Measurements from ENCODE around the gene BIRC5. TPM values are rescaled to one million over a fixed set of nuclear protein-coding genes. Genes with fewer than 3 reads are reported as not detected.
A peak's percentile ranks its signal among the peaks of the same experiment; 100 is the strongest.

The BIRC5 gene
- total RNA-seq, 1 donor from 2014 or later = 11.0 TPM

GRCh38 chr17:78182504-78182903 is 31.5 kb upstream of the BIRC5 start:
- H3K27me3 ChIP-seq (ENCODE audit: control insufficient read depth in 3 of 3, insufficient read depth in 3 of 3, low read length in 3 of 3) = no peaks in the 10 kb centered on the region
- no peak overlapping the region for H3K27ac ChIP-seq (ENCODE audit: low read depth, low read length)
- H3K36me3 ChIP-seq (ENCODE audit: control insufficient read depth in 3 of 3, insufficient read depth in 3 of 3, low read length in 3 of 3) = no peaks in the 10 kb centered on the region
- H3K9ac ChIP-seq (ENCODE audit: low read depth in 1 of 3, low read length in 3 of 3) = no peak overlapping the region
- peaks cover 10 to 27% (median 25%) of the 10 kb centered on the region in 3 donors for H3K4me1 ChIP-seq (ENCODE audit: control insufficient read depth in 3 of 3, insufficient read depth in 3 of 3, low read length in 3 of 3)
- H3K9me3 ChIP-seq (ENCODE audit: control insufficient read depth in 3 of 3, low read length in 3 of 3) = no peaks in the 10 kb centered on the region
- no peak overlapping the region for H3K4me3 ChIP-seq (ENCODE audit: low read length in 3 of 3)

GRCh38 chr17:78183916-78184315 is 30.1 kb upstream of the BIRC5 start:
- no peak overlapping the region for H3K27ac ChIP-seq (ENCODE audit: low read depth, low read length)
- H3K4me3 ChIP-seq (ENCODE audit: low read length in 3 of 3) = no peak overlapping the region
- no peaks in the 10 kb centered on the region for H3K27me3 ChIP-seq (ENCODE audit: control insufficient read depth in 3 of 3, insufficient read depth in 3 of 3, low read length in 3 of 3)
- no peaks in the 10 kb centered on the region for H3K9me3 ChIP-seq (ENCODE audit: control insufficient read depth in 3 of 3, low read length in 3 of 3)
- no peaks in the 10 kb centered on the region for H3K36me3 ChIP-seq (ENCODE audit: control insufficient read depth in 3 of 3, insufficient read depth in 3 of 3, low read length in 3 of 3)
- H3K4me1 ChIP-seq (ENCODE audit: control insufficient read depth in 3 of 3, insufficient read depth in 3 of 3, low read length in 3 of 3) = peaks cover 10 to 33% (median 25%) of the 10 kb centered on the region in 3 donors
- H3K9ac ChIP-seq (ENCODE audit: low read depth in 1 of 3, low read length in 3 of 3) = no peak overlapping the region

DNA sequence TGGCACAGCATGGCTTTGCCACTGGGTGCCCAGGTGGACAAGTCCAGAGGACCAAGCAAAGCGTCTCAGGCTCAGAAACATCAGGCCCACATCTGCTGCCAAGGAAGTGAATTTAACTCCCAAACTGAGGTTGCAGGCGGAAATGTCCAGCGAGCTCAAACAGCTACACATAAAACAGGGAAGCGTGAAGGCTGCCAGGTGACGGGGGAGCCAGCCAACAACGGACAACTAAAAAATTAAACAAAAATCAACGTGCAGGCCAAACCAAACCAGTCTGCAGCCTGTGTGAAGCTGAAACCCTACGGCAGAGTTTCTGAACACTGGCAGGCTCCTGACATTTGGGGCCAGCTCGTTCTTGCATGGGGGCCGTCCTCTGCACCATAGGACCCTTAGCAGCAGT is 29.7 kb upstream of the BIRC5 start:
- no peaks in the 10 kb centered on the region for H3K36me3 ChIP-seq (ENCODE audit: control insufficient read depth in 3 of 3, insufficient read depth in 3 of 3, low read length in 3 of 3)
- H3K4me1 ChIP-seq (ENCODE audit: control insufficient read depth in 3 of 3, insufficient read depth in 3 of 3, low read length in 3 of 3) = peaks cover 10 to 30% (median 21%) of the 10 kb centered on the region in 3 donors
- H3K9ac ChIP-seq (ENCODE audit: low read depth in 1 of 3, low read length in 3 of 3) = no peak overlapping the region
- no peak overlapping the region for H3K27ac ChIP-seq (ENCODE audit: low read depth, low read length)
- H3K4me3 ChIP-seq (ENCODE audit: low read length in 3 of 3) = no peak overlapping the region
- H3K9me3 ChIP-seq (ENCODE audit: control insufficient read depth in 3 of 3, low read length in 3 of 3) = no peaks in the 10 kb centered on the region
- H3K27me3 ChIP-seq (ENCODE audit: control insufficient read depth in 3 of 3, insufficient read depth in 3 of 3, low read length in 3 of 3) = no peaks in the 10 kb centered on the region

GRCh38 chr17:78184868-78185267 is 29.2 kb upstream of the BIRC5 start:
- H3K9me3 ChIP-seq (ENCODE audit: control insufficient read depth in 3 of 3, low read length in 3 of 3) = no peaks in the 10 kb centered on the region
- H3K9ac ChIP-seq (ENCODE audit: low read depth in 1 of 3, low read length in 3 of 3) = no peak overlapping the region
- H3K4me3 ChIP-seq (ENCODE audit: low read length in 3 of 3) = no peak overlapping the region
- H3K36me3 ChIP-seq (ENCODE audit: control insufficient read depth in 3 of 3, insufficient read depth in 3 of 3, low read length in 3 of 3) = no peaks in the 10 kb centered on the region
- no peak overlapping the region for H3K27ac ChIP-seq (ENCODE audit: low read depth, low read length)
- H3K27me3 ChIP-seq (ENCODE audit: control insufficient read depth in 3 of 3, insufficient read depth in 3 of 3, low read length in 3 of 3) = no peaks in the 10 kb centered on the region
- peaks cover 10 to 25% (median 16%) of the 10 kb centered on the region in 3 donors for H3K4me1 ChIP-seq (ENCODE audit: control insufficient read depth in 3 of 3, insufficient read depth in 3 of 3, low read length in 3 of 3)

DNA sequence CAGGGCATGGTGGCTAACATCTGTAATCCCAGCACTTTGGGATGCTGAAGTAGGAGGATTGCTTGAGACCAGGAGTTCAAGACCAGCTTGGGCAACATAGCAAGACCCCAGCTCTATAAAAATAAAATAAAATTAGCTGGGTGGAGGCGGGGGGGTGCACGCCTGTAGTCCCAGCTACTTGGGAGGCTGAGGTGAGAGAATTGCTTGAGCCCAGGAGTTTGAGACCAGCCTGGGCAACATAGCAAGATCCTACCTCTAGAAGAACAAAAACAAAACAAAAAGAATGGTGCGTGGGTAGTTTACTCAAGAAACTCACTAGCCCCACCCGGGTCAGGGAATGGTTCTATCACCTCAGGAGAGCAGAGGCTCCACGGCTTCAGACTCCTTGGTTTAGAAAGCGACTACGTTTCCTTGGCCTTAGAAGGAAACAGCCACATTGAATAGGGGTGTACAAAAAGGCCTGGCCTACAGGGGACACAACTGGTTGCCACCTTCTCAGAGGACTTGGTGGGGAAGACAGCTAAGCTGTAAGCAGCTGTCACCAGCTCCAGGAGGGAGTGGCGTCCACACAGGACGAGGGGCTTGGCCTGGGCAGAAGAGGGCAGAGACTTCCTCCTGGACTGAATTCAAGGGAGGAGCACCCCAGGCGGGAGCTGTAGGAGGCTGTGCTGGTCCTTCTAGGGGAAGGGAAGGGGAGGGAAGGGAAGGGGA is 27.9 kb upstream of the BIRC5 start:
- Histone ChIP-seq H3K4me3 (ENCODE audit: low read length in 3 of 3) (peak overlapping the region; percentile 29 to 79 (median 69)), H3K27me3 (ENCODE audit: control insufficient read depth in 3 of 3, insufficient read depth in 3 of 3, low read length in 3 of 3) (no peaks in the 10 kb centered on the region), H3K9me3 (ENCODE audit: control insufficient read depth in 3 of 3, low read length in 3 of 3) (no peaks in the 10 kb centered on the region), H3K36me3 (ENCODE audit: control insufficient read depth in 3 of 3, insufficient read depth in 3 of 3, low read length in 3 of 3) (peaks cover 0 to 4% (median 3%) of the 10 kb centered on the region in 3 donors), H3K4me1 (ENCODE audit: control insufficient read depth in 3 of 3, insufficient read depth in 3 of 3, low read length in 3 of 3) (peaks cover 9 to 17% (median 10%) of the 10 kb centered on the region in 3 donors), H3K27ac (ENCODE audit: low read depth, low read length) (no peak overlapping the region), H3K9ac (ENCODE audit: low read depth in 1 of 3, low read length in 3 of 3) (peak overlapping the region in 1 of 3 donors; percentile 25)

DNA sequence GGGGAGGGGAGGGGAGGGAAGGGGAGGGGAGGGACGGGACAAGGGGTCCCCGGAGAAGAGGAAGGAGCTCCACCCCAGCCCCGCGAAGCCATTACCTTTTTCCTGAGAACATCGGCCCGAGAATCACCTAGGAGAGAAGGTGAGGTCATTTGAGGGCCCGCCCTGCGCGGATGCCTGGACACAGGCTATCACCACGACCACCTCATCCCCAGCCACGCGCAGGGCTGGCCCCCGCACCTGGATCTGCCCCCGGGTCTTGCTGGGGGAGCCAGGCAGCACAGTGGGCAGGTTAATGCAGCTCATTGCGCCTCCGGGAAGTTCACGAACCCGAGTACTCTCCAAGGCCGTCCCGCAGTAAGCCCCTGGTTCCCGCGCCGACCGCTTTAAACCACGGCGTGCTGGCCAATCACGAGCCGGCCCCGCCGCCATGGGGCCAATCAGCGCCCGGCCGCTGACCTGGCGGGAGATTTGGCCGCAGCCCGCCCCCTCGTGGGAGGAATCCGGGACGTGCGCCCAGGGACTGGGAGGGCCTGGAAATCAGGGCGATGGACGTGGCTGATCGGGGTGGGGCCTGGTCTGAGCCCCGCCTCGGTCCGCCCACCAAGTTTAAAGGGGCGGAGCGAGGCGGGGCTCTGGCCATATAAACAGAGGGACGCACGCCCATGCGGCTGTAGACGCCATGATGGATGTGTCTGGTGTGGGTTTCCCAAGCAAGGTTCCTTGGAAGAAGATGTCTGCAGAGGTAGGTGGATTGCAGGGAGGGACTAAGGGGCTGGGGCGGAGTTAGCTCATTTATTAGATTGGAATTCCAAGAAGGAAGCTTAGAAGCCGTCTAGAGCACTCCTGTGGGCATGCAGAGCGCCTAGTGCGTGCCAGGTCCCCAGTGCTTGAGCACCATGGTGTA is 27.1 kb upstream of the BIRC5 start, which contains the start of the genes AFMID and TK1:
TSS of gene AFMID (plus strand) at position 671 of the 904 bp plus-strand sequence. CDS start at position 680, 9 bp downstream.
TSS of gene TK1 (minus strand) at position 361 of the 904 bp plus-strand sequence. CDS start at position 303, 58 bp downstream.
- Histone ChIP-seq H3K36me3 (ENCODE audit: control insufficient read depth in 3 of 3, insufficient read depth in 3 of 3, low read length in 3 of 3) (peaks cover 0 to 5% (median 4%) of the 10 kb centered on the region in 3 donors), H3K9ac (ENCODE audit: low read depth in 1 of 3, low read length in 3 of 3) (peak within 1 kb of the TSS in 2 of 3 donors; percentile 62 to 77), H3K4me3 (ENCODE audit: low read length in 3 of 3) (peak within 1 kb of the TSS; percentile 75 to 84 (median 81)), H3K9me3 (ENCODE audit: control insufficient read depth in 3 of 3, low read length in 3 of 3) (no peaks in the 10 kb centered on the region), H3K27me3 (ENCODE audit: control insufficient read depth in 3 of 3, insufficient read depth in 3 of 3, low read length in 3 of 3) (no peaks in the 10 kb centered on the region), H3K4me1 (ENCODE audit: control insufficient read depth in 3 of 3, insufficient read depth in 3 of 3, low read length in 3 of 3) (peaks cover 9 to 17% (median 10%) of the 10 kb centered on the region in 3 donors), H3K27ac (ENCODE audit: low read depth, low read length) (peak within 1 kb of the TSS; percentile 58)

GRCh38 chr17:78196716-78197115 is 17.3 kb upstream of the BIRC5 start:
- Histone ChIP-seq H3K27me3 (ENCODE audit: control insufficient read depth in 3 of 3, insufficient read depth in 3 of 3, low read length in 3 of 3) (no peaks in the 10 kb centered on the region), H3K4me1 (ENCODE audit: control insufficient read depth in 3 of 3, insufficient read depth in 3 of 3, low read length in 3 of 3) (no peaks in the 10 kb centered on the region), H3K9ac (ENCODE audit: low read depth in 1 of 3, low read length in 3 of 3) (no peak overlapping the region), H3K27ac (ENCODE audit: low read depth, low read length) (no peak overlapping the region), H3K36me3 (ENCODE audit: control insufficient read depth in 3 of 3, insufficient read depth in 3 of 3, low read length in 3 of 3) (peaks cover 6 to 20% (median 11%) of the 10 kb centered on the region in 3 donors), H3K9me3 (ENCODE audit: control insufficient read depth in 3 of 3, low read length in 3 of 3) (no peaks in the 10 kb centered on the region), H3K4me3 (ENCODE audit: low read length in 3 of 3) (no peak overlapping the region)

DNA sequence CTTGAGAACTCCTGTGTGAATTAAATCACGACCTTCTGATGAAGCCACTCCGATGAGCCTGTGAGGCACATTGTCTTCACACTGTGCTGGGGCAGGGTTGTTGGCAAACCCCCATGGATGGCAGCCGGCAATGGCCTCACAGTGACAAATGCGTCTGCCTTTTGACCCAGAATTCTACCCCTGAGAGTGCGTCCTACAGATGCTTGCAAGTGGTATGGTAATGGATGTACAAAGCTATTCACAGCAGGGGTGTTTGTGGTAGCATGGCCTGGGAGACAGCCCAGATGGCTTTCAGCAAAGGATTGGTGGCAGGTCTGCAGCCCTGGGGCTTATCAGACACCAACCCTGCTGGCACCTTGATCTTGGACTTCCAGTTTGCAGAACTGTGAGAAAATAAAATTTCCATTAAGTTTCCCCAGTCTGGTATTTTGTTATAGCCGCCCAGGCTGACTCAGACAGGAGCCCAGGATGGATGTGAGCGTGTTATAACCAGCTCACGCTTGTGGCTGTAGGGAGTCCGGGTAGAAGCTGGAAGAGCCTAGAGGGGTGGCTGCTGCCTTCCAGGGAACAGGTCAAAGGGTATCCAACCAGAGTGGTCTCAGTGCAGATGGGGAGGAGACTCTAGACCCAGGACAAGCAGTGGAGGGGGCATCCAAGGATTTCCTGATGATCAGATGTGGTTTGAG is 16.8 kb upstream of the BIRC5 start:
- Histone ChIP-seq H3K27ac (ENCODE audit: low read depth, low read length) (no peak overlapping the region), H3K9ac (ENCODE audit: low read depth in 1 of 3, low read length in 3 of 3) (no peak overlapping the region), H3K36me3 (ENCODE audit: control insufficient read depth in 3 of 3, insufficient read depth in 3 of 3, low read length in 3 of 3) (peaks cover 6 to 20% (median 11%) of the 10 kb centered on the region in 3 donors), H3K27me3 (ENCODE audit: control insufficient read depth in 3 of 3, insufficient read depth in 3 of 3, low read length in 3 of 3) (no peaks in the 10 kb centered on the region), H3K4me3 (ENCODE audit: low read length in 3 of 3) (no peak overlapping the region), H3K4me1 (ENCODE audit: control insufficient read depth in 3 of 3, insufficient read depth in 3 of 3, low read length in 3 of 3) (no peaks in the 10 kb centered on the region), H3K9me3 (ENCODE audit: control insufficient read depth in 3 of 3, low read length in 3 of 3) (no peaks in the 10 kb centered on the region)

GRCh38 chr17:78200451-78200850 is 13.6 kb upstream of the BIRC5 start:
- Histone ChIP-seq H3K36me3 (ENCODE audit: control insufficient read depth in 3 of 3, insufficient read depth in 3 of 3, low read length in 3 of 3) (peaks cover 6 to 30% (median 9%) of the 10 kb centered on the region in 3 donors), H3K27ac (ENCODE audit: low read depth, low read length) (no peak overlapping the region), H3K4me3 (ENCODE audit: low read length in 3 of 3) (no peak overlapping the region), H3K9me3 (ENCODE audit: control insufficient read depth in 3 of 3, low read length in 3 of 3) (no peaks in the 10 kb centered on the region), H3K4me1 (ENCODE audit: control insufficient read depth in 3 of 3, insufficient read depth in 3 of 3, low read length in 3 of 3) (no peaks in the 10 kb centered on the region), H3K27me3 (ENCODE audit: control insufficient read depth in 3 of 3, insufficient read depth in 3 of 3, low read length in 3 of 3) (no peaks in the 10 kb centered on the region), H3K9ac (ENCODE audit: low read depth in 1 of 3, low read length in 3 of 3) (no peak overlapping the region)
